ENCODE results near the gene VRK1.

- no peak for TF ChIP-seq CTCF (IDR thresholded peaks at IDR 0.05; ENCODE audit: low read length)
- no peak for TF ChIP-seq EZH2phosphoT487 (IDR thresholded peaks at IDR 0.05; ENCODE audit: low read length)
- no peak for TF ChIP-seq EZH2 (optimal IDR thresholded peaks at IDR 0.05; ENCODE audit: low read depth, low read length)
These were observed 32.6 kb downstream of the VRK1 start for GRCh38 chr14:96829791-96830190.
